Epidermal melanocyte (primary cell): ENCODE data around the gene SHH.
A peak's percentile ranks its signal among the peaks of the same experiment; 100 is the strongest.

Experiments used
- DNase-seq: peaks from one replicate; pipeline ENCODE4 v3.0.0; 2011; ENCODE audit warnings: low spot score; ENCODE audit not compliant: insufficient read length

Gene SHH

GRCh38 chr7:155792999-155793560 lies 19.2 kb downstream of the SHH start:
- no peak for DNase-seq

- DNase-seq, result no peak
Measured at GRCh38 chr7:155792315-155792960, 19.8 kb downstream of the SHH start.

DNA sequence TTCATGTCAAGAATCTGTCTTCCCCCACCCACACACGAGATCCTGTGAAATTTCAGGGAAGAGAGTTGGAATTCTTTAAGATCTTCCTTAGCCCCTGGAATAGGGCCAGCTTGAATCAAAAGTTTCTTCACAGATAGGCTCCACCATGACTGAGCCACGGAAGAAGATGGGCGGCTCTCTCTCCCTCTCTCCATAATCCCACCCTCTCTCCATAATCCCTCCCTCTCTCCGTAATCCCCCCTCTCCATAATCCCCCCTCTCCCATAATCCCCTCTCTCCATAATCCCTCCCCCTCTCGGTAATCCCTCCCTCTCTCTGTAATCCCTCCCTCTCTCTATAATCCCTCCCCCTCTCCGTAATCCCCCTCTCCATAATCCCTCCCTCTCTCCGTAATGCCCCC lies 20.4 kb downstream of the SHH start:
- DNase-seq, result no peak

GRCh38 chr7:155791214-155791737 lies 21.0 kb downstream of the SHH start:
- no peak for DNase-seq

DNA sequence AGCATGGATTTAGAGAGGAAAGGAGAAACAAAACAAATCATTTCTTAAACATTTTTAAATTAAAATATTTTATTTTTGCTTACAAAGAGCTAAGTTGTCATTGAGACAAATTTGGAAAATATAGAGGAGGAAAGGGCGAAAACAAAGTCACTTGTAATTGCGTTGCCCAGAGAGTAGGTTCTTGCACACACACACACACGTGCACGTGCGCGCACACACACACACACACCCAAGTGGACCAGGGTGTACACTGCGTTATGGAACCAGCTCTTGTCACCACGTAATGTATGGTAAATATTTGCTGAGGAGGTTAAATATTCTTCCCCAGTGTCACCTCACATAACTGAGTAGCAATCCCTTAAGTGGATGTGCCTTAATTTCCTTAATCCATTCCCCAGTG lies 21.6 kb downstream of the SHH start:
- DNase-seq, result no peak

- no peak for DNase-seq
Measured at GRCh38 chr7:155789001-155789725, 23.1 kb downstream of the SHH start.

- no peak for DNase-seq
Measured at GRCh38 chr7:155788616-155789000, 23.7 kb downstream of the SHH start.

DNA sequence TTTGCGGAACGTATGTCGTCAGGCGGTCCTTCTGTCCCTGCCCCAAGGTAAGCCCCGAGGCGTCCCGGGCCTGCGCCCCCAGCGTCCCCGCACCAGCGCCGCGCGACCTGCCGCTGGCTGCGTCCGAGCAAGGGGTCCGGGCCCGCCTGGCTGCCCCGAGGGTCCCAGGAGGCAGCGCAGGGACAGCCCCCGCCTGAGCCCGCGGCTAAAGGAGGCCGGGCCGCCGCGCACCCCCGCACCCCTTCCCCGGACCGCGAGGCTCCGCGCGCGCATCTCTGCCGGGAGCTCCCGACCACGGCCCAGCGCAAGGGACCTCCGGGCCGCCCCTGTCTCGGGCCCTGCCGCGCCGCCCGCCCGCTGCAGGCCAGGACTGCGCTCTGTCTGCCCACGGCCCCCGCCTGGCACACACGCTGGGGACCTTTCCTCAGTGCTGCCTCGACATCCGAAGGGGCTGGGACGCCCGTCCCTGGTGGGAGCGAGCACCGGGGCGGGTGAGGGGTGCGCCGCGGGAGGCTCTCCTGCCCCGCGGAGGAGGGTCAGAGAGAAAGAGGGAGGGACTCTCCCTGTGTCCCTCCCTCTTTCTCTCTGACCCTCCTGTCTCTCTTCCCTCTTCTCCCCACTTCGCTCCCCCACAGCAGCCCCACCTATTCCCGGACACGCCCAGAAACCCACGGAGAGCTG lies 25.0 kb downstream of the SHH start:
- DNase-seq, result peak; percentile 49

- no peak for DNase-seq
Measured at GRCh38 chr7:155786491-155786890, 25.8 kb downstream of the SHH start.

- no peak for DNase-seq
Measured at GRCh38 chr7:155785536-155785935, 26.7 kb downstream of the SHH start.

DNA sequence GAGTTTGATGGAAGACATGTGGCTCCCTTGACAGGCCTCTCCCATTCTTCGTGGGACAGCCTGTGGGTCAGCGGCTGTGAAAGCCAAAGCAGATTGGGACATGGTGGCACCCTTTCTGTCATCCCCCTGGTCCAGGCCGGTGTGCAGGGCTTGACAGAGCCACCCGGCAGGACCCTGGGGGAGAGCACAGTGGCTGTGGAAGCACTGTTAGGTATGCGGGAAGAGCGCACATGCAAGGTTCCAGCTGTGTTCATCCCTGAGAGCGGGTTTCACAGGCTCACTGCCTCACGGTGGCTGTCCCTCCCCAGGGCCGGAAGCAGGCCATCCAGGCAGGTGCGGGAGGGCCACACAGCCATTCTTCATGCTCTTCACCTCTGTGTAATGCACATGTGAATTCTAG lies 29.8 kb downstream of the SHH start:
- no peak for DNase-seq

GRCh38 chr7:155781433-155781832 lies 30.8 kb downstream of the SHH start:
- DNase-seq, result no peak

- no peak for DNase-seq
Measured at GRCh38 chr7:155780884-155781283, 31.4 kb downstream of the SHH start.

DNA sequence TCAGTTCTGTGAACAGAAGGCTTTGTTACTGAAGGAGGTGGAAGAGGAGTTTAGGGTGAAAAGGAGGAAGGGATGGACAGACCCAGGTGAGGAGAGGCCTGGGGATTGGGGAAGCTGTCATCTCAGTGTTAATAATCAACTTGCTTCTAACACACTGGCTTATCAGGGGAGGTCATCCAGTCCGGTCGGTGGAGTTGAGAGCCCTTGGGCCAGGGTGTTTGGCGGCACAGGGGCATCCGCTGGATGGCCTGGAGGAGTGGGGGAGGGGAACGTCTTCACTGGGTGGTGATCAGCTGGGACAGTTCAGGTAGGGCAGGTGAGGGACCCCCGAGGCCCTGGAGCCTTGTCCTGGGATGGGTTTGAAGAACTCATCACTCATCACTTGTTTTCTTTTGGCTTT lies 33.9 kb downstream of the SHH start:
- DNase-seq, result no peak

- no peak for DNase-seq
Measured at GRCh38 chr7:155776606-155777005, 35.7 kb downstream of the SHH start.

DNA sequence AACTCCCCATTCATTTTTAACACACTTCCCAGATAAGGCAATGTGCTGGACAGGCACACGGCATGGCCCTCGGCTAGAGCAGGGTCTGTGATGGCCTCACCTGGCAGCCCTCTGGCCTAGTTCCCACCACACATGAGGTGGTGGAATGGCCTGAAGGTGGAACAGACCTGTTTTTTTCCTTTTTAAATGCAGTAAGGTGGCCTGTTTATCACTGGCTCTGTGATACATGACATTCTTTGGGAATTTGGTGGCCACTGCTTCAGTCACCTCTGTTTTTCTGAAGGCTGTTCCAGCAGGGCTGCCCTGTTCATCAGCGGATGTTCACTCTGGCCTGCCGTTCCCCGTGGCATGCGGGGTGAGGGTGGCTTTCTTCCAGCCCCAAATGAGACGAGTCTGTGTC lies 36.6 kb downstream of the SHH start:
- no peak for DNase-seq

GRCh38 chr7:155774947-155775346 lies 37.3 kb downstream of the SHH start:
- DNase-seq, result no peak

DNA sequence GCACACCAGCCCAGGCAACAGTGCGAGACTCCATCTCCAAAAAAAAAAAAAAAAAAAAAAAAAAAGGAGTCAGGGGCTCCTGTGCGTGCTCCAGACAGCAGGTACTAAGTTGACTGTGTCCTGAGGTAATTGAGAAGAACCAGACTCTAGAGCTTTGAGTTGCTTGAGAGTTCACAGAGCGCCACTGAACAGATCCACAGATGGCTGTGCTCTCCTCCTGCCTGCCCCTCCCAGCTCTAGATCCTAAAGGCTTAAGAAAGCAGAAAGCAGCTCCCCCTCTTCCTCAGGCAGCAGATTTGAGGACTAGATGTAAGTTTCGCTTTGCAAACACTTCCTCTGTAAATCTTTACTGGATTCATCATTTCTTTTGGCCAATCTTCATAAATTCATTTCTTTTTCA lies 38.7 kb downstream of the SHH start:
- DNase-seq, result no peak

GRCh38 chr7:155770241-155770640 lies 42.0 kb downstream of the SHH start:
- no peak for DNase-seq

- peak; percentile 62 for DNase-seq
Measured at GRCh38 chr7:155769701-155770100, 42.6 kb downstream of the SHH start.

- no peak for DNase-seq
Measured at GRCh38 chr7:155766966-155767916, 45.0 kb downstream of the SHH start.
